OCI-LY7 (cell line): ENCODE measurements around the gene ATP1A2.

Experiments
- CTCF ChIP-seq: fragments of 200-600 bp; sonication (generic); conservative IDR thresholded peaks from 2 replicates; pipeline ENCODE4 v1.5.1; 2014; ENCODE audit warnings: mild to moderate bottlenecking, antibody characterized with exemption, low read length, moderate library complexity, mixed read lengths
- EZH2phosphoT487 ChIP-seq: fragments of 200-600 bp; sonication (generic); IDR thresholded peaks from 2 replicates; pipeline ENCODE4 v1.6.1; 2018; ENCODE audit warnings: low read depth, borderline replicate concordance, mild to moderate bottlenecking, mixed run types, antibody characterized with exemption, low read length, moderate library complexity, mixed read lengths

GRCh38 chr1:160077486-160077885, 38.1 kb upstream of the ATP1A2 start:
- no peak for TF ChIP-seq CTCF
- TF ChIP-seq EZH2phosphoT487, result no peak
